ENCODE results near the gene LRRC1. TPM values are rescaled to one million over a fixed set of nuclear protein-coding genes. Genes with fewer than 3 reads are reported as not detected.

Gene LRRC1
- total and polyA plus RNA-seq, 2 of the 8 experiments (the other 6 are each of a cell fraction or from before 2014, with no cell fraction given), result 6.7 to 15.9 TPM

DNA sequence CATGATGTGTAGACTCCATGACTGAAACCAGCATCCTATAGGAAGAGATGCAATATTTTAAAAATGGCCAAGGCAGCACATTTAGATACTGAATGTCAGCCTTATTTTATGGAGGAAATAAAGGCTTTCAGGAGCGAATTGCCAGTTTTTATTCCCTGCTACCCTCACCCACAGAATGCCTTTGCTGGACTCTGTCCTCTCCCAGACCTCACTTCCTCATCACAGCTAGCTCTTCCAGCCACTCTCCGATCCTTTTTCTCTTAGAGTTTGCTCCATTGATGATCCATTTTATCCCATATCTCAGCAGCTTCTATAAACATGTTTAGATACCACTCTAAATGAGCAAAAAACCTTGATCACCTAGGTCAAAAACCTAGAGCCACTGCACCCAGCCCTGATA, 137.7 kb downstream of the LRRC1 start:
- Histone ChIP-seq H3K36me3 (ENCODE audit: control insufficient read depth in 2 of 4, insufficient read depth in 4 of 4, low read length in 3 of 4) (no peaks in the 10 kb centered on the region; a peak in 1 of 8 replicates), H3K9ac (replicated peaks in 1 of 4; ENCODE audit: extremely low read depth in 1 of 4, low read depth in 3 of 4, low read length in 3 of 4) (no peak overlapping the region), H3K79me2 (ENCODE audit: control insufficient read depth in 1 of 2, insufficient read depth in 2 of 2, low read length in 2 of 2) (no peaks in the 10 kb centered on the region), H2BK20ac (ENCODE audit: low read length) (no peak overlapping the region), H2BK12ac (ENCODE audit: low read depth, low read length) (no peak overlapping the region), H3K27me3 (replicated peaks in 1 of 4; ENCODE audit: control insufficient read depth in 3 of 4, extremely low read depth in 1 of 4, insufficient read depth in 3 of 4, low read length in 3 of 4) (no peaks in the 10 kb centered on the region), H3K27ac (ENCODE audit: low read depth, low read length) (no peak overlapping the region), H3K23ac (ENCODE audit: insufficient read length) (no peak overlapping the region), H3K4me1 (replicated peaks in 1 of 4; ENCODE audit: control insufficient read depth in 3 of 4, insufficient read depth in 4 of 4, low read length in 3 of 4) (no peaks in the 10 kb centered on the region), H3K23me2 (ENCODE audit: low read depth, low read length) (no peaks in the 10 kb centered on the region), H3K9me3 (ENCODE audit: insufficient read depth in 2 of 2, low read depth in 1 of 2, low read length in 1 of 2) (peaks cover 3 to 8% of the 10 kb centered on the region in 2 experiments; a peak in 2 of 4 replicates), H4K91ac (replicated peaks; ENCODE audit: insufficient read length, low read length) (no peak overlapping the region), H3K4me2 (ENCODE audit: insufficient read depth in 1 of 2, low read depth in 2 of 2, low read length in 2 of 2) (no peak overlapping the region), H2AFZ (ENCODE audit: low read length) (no peak overlapping the region), H4K20me1 (replicated peaks in 1 of 2; ENCODE audit: control insufficient read depth in 1 of 2, insufficient read depth in 2 of 2, low read length in 2 of 2) (no peaks in the 10 kb centered on the region), H2AK5ac (ENCODE audit: low read depth, low read length) (no peak overlapping the region), H3K4ac (replicated peaks; ENCODE audit: insufficient read length, low read depth, low read length) (no peak overlapping the region), H3K79me1 (ENCODE audit: low read depth, low read length) (no peaks in the 10 kb centered on the region), H2BK15ac (ENCODE audit: low read length) (no peak overlapping the region), H3K4me3 (ENCODE audit: extremely low read depth in 1 of 4, insufficient read depth in 2 of 4, low read depth in 3 of 4, low read length in 4 of 4) (no peak overlapping the region), H4K5ac (ENCODE audit: insufficient read length, low read depth, low read length) (no peak overlapping the region), H3K18ac (ENCODE audit: extremely low read depth, low read length) (no peak overlapping the region), H3K56ac (replicated peaks; ENCODE audit: insufficient read length, low read depth, low read length) (no peak overlapping the region), H3K14ac (ENCODE audit: insufficient read length) (no peak overlapping the region), H2BK120ac (replicated peaks; ENCODE audit: low read depth, low read length) (no peak overlapping the region), H2BK5ac (ENCODE audit: low read depth, low read length) (no peak overlapping the region), H4K8ac (ENCODE audit: extremely low read depth, insufficient read depth, low read length) (no peak overlapping the region)
- no peak for TF ChIP-seq BACH1 (IDR thresholded peaks at IDR 0.05; ENCODE audit: low read length)
- no peak for TF ChIP-seq SP1 (IDR thresholded peaks at IDR 0.05; ENCODE audit: low read depth, low read length)
- TF ChIP-seq HDAC6 (IDR thresholded peaks at IDR 0.05; ENCODE audit: low read depth, low read length), result no peak
- TF ChIP-seq KDM4A (IDR thresholded peaks at IDR 0.05; ENCODE audit: low read depth, low read length, severe bottlenecking), result no peak
- POLR2A ChIA-PET (ENCODE audit: partially characterized antibody), result no interaction called here
- no peak for FAIRE-seq
- CTCF ChIA-PET (ENCODE audit: partially characterized antibody), result no interaction called here
- 86% methylated on average over 2 of the region's 2 CpGs; no CpG with 5 or more reads in 1 of the 2 experiments for WGBS, 2 experiments (ENCODE audit: extremely low coverage in 1 of 2, insufficient coverage in 1 of 2, insufficient read length in 1 of 2, insufficient replicate concordance in 2 of 2, low coverage in 1 of 2, low lambda C conversion rate in 2 of 2, missing lambda C conversion rate in 1 of 2)
- no peak for DNase-seq (ENCODE audit: low read depth in 1 of 2, low spot score in 2 of 2)
